ENCODE data around the gene SLC25A20.

Gene SLC25A20

GRCh38 chr3:48891606-48892005, 7.1 kb downstream of the SLC25A20 start:
- Histone ChIP-seq H3K9me3 (ENCODE audit: insufficient read depth, low read depth, low read length) (no peaks in the 10 kb centered on the region), H3K4me2 (ENCODE audit: low read depth, low read length, poor library complexity, severe bottlenecking) (no peak overlapping the region), H3K4me1 (ENCODE audit: insufficient read depth, low read length, poor library complexity, severe bottlenecking) (peaks cover 4% of the 10 kb centered on the region), H3F3A (ENCODE audit: low read depth) (no peaks in the 10 kb centered on the region), H4K20me1 (ENCODE audit: insufficient read depth, low read length, poor library complexity, severe bottlenecking) (no peaks in the 10 kb centered on the region), H3K9me2 (replicated peaks; ENCODE audit: low read depth, low read length) (no peaks in the 10 kb centered on the region), H3K27me3 (ENCODE audit: insufficient read depth, low read length, poor library complexity, severe bottlenecking) (no peaks in the 10 kb centered on the region), H2AFZ (ENCODE audit: low read length) (no peak overlapping the region), H3K4me3 (ENCODE audit: low read length, poor library complexity, severe bottlenecking) (no peak overlapping the region), H3K36me3 (ENCODE audit: insufficient read depth, low read length) (no peaks in the 10 kb centered on the region), H3K9ac (ENCODE audit: low read depth, low read length, poor library complexity, severe bottlenecking) (no peak overlapping the region), H3K79me2 (ENCODE audit: insufficient read depth, low read length) (peaks cover 2% of the 10 kb centered on the region; the same call in 1 of the 2 replicates)
- no peak for TF ChIP-seq CTCF (conservative IDR thresholded peaks at IDR 0.05; ENCODE audit: low read length)
- no peak for TF ChIP-seq EZH2phosphoT487 (IDR thresholded peaks at IDR 0.05; ENCODE audit: borderline replicate concordance)

- H3K4me3 ChIP-seq (ENCODE audit: low read length, poor library complexity, severe bottlenecking): no peak overlapping the region
- H3F3A ChIP-seq (ENCODE audit: low read depth): no peaks in the 10 kb centered on the region
- H3K9me2 ChIP-seq (replicated peaks; ENCODE audit: low read depth, low read length): no peaks in the 10 kb centered on the region
- H4K20me1 ChIP-seq (ENCODE audit: insufficient read depth, low read length, poor library complexity, severe bottlenecking): no peaks in the 10 kb centered on the region
- H3K27me3 ChIP-seq (ENCODE audit: insufficient read depth, low read length, poor library complexity, severe bottlenecking): no peaks in the 10 kb centered on the region
- no peak overlapping the region for H2AFZ ChIP-seq (ENCODE audit: low read length)
- H3K4me1 ChIP-seq (ENCODE audit: insufficient read depth, low read length, poor library complexity, severe bottlenecking): no peaks in the 10 kb centered on the region
- TF ChIP-seq CTCF (conservative IDR thresholded peaks at IDR 0.05; ENCODE audit: low read length): no peak
- TF ChIP-seq EZH2phosphoT487 (IDR thresholded peaks at IDR 0.05; ENCODE audit: borderline replicate concordance): no peak
- no peaks in the 10 kb centered on the region for H3K36me3 ChIP-seq (ENCODE audit: insufficient read depth, low read length)
- H3K79me2 ChIP-seq (ENCODE audit: insufficient read depth, low read length): no peaks in the 10 kb centered on the region
- H3K4me2 ChIP-seq (ENCODE audit: low read depth, low read length, poor library complexity, severe bottlenecking): no peak overlapping the region
- H3K9me3 ChIP-seq (ENCODE audit: insufficient read depth, low read depth, low read length): no peaks in the 10 kb centered on the region
- no peak overlapping the region for H3K9ac ChIP-seq (ENCODE audit: low read depth, low read length, poor library complexity, severe bottlenecking)
Observed at GRCh38 chr3:48885753-48886152, 12.9 kb downstream of the SLC25A20 start.

- no peaks in the 10 kb centered on the region for H3K27me3 ChIP-seq (ENCODE audit: insufficient read depth, low read length, poor library complexity, severe bottlenecking)
- H3K9me2 ChIP-seq (replicated peaks; ENCODE audit: low read depth, low read length): no peaks in the 10 kb centered on the region
- H3K79me2 ChIP-seq (ENCODE audit: insufficient read depth, low read length): no peaks in the 10 kb centered on the region
- no peaks in the 10 kb centered on the region for H3K9me3 ChIP-seq (ENCODE audit: insufficient read depth, low read depth, low read length)
- TF ChIP-seq CTCF (conservative IDR thresholded peaks at IDR 0.05; ENCODE audit: low read length): no peak
- no peak for TF ChIP-seq EZH2phosphoT487 (IDR thresholded peaks at IDR 0.05; ENCODE audit: borderline replicate concordance)
- H3F3A ChIP-seq (ENCODE audit: low read depth): no peaks in the 10 kb centered on the region
- H3K4me3 ChIP-seq (ENCODE audit: low read length, poor library complexity, severe bottlenecking): no peak overlapping the region
- H3K36me3 ChIP-seq (ENCODE audit: insufficient read depth, low read length): no peaks in the 10 kb centered on the region
- H2AFZ ChIP-seq (ENCODE audit: low read length): no peak overlapping the region
- H3K4me1 ChIP-seq (ENCODE audit: insufficient read depth, low read length, poor library complexity, severe bottlenecking): no peaks in the 10 kb centered on the region
- no peak overlapping the region for H3K9ac ChIP-seq (ENCODE audit: low read depth, low read length, poor library complexity, severe bottlenecking)
- no peaks in the 10 kb centered on the region for H4K20me1 ChIP-seq (ENCODE audit: insufficient read depth, low read length, poor library complexity, severe bottlenecking)
- H3K4me2 ChIP-seq (ENCODE audit: low read depth, low read length, poor library complexity, severe bottlenecking): no peak overlapping the region
Observed at GRCh38 chr3:48881652-48882114, 17.0 kb downstream of the SLC25A20 start.
